Measurements from ENCODE around the gene BRAF. TPM values are rescaled to one million over a fixed set of nuclear protein-coding genes. Genes with fewer than 3 reads are reported as not detected.

BRAF gene
- total RNA-seq, 2 experiments from 2014 or later = 49.9 to 57.8 TPM

DNA sequence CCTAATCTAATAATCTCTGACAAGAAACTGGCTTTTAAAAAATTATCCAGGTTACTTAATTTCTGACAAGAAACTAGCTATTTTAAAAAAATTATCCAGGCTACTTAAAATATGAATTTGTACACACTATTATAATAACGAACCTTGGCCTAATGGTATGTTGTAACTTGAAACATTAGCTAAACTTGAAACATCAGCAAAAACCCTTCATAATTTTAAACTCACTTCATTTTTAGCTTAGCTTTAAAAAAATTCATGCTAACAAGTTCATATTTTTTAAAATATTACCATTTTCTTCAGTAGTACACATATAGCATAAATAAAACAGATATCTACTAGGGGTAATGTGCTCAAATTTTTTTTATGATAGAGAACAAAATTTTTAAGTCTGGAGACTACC lies 35.6 kb downstream of the BRAF start:
- H3K4me3 Mint-ChIP-seq = no peak overlapping the region
- peaks cover 80% of the 10 kb centered on the region for H3K4me1 Mint-ChIP-seq (ENCODE audit: low read depth)
- Histone ChIP-seq H3K27me3 (ENCODE audit: control insufficient read depth in 1 of 2, insufficient read depth in 2 of 2, low read length in 2 of 2) (no peaks in the 10 kb centered on the region), H3K9me3 (ENCODE audit: control insufficient read depth in 1 of 2, insufficient read depth in 1 of 2, low read length in 2 of 2) (no peaks in the 10 kb centered on the region), H3K4me1 (ENCODE audit: insufficient read depth, low read length) (peaks cover 6% of the 10 kb centered on the region), H3K4me3 (ENCODE audit: low read length) (no peak overlapping the region), H3K36me3 (ENCODE audit: insufficient read depth, low read length) (no peaks in the 10 kb centered on the region), H3K27ac (ENCODE audit: low read depth in 1 of 2, low read length in 2 of 2) (no peak overlapping the region)
- DNase-seq (no peak), ATAC-seq (ENCODE audit: poor library complexity) (no peak)
- H3K27me3 Mint-ChIP-seq = no peaks in the 10 kb centered on the region
- ChIA-PET POLR2A (no interaction called here), CTCF (no interaction called here)
- no peaks in the 10 kb centered on the region for H3K9me3 Mint-ChIP-seq
- intact Hi-C loops (cut with DNase I, micrococcal nuclease) = loop anchor here in 1 of 2 experiments (5.0 kb wide), 1 partner anchor 33 kb away; the partner anchor contains the start of gene BRAF
- H3K27ac Mint-ChIP-seq = no peak overlapping the region
- no peaks in the 10 kb centered on the region for H3K36me3 Mint-ChIP-seq (ENCODE audit: low read depth)
- no peak for TF ChIP-seq CTCF (IDR thresholded peaks at IDR 0.05)

DNA sequence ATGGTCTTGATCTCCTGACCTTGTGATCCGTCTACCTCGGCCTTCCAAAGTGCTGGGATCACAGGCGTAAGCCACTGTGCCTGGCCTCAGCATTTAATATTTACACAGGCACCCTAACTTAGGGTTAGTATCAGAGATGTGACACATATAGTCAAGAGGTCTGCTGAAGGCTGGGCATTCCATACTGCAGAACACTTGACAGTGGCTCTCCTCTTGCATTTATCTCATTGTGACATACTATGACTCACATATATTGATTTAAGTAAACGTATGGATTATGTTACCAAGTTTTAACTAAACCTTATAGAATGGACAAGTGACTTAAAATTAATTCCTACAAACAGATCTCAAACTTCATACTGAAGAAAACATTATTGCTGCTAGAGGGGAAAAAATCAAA lies 36.6 kb downstream of the BRAF start:
- ChIA-PET POLR2A (no interaction called here), CTCF (no interaction called here)
- Mint-ChIP-seq H3K4me1 (ENCODE audit: low read depth) (peaks cover 78% of the 10 kb centered on the region), H3K9me3 (no peaks in the 10 kb centered on the region), H3K27me3 (no peaks in the 10 kb centered on the region), H3K4me3 (no peak overlapping the region), H3K27ac (no peak overlapping the region), H3K36me3 (ENCODE audit: low read depth) (no peaks in the 10 kb centered on the region)
- Histone ChIP-seq H3K4me3 (ENCODE audit: low read length) (no peak overlapping the region), H3K27ac (ENCODE audit: low read depth in 1 of 2, low read length in 2 of 2) (no peak overlapping the region), H3K36me3 (ENCODE audit: insufficient read depth, low read length) (no peaks in the 10 kb centered on the region), H3K27me3 (ENCODE audit: control insufficient read depth in 1 of 2, insufficient read depth in 2 of 2, low read length in 2 of 2) (no peaks in the 10 kb centered on the region), H3K4me1 (ENCODE audit: insufficient read depth, low read length) (peaks cover 3% of the 10 kb centered on the region), H3K9me3 (ENCODE audit: control insufficient read depth in 1 of 2, insufficient read depth in 1 of 2, low read length in 2 of 2) (no peaks in the 10 kb centered on the region)
- no peak for ATAC-seq (ENCODE audit: poor library complexity)
- intact Hi-C loops (cut with DNase I, micrococcal nuclease) = loop anchor here in 1 of 2 experiments (5.0 kb wide), 1 partner anchor 34 kb away; the partner anchor contains the start of gene BRAF
- no peak for TF ChIP-seq CTCF (IDR thresholded peaks at IDR 0.05)
- DNase-seq = no peak

- H3K36me3 ChIP-seq (ENCODE audit: insufficient read depth, low read length) = no peaks in the 10 kb centered on the region
- DNase-seq = no peak
- H3K9me3 ChIP-seq (ENCODE audit: control insufficient read depth in 1 of 2, insufficient read depth in 1 of 2, low read length in 2 of 2) = no peaks in the 10 kb centered on the region
- Mint-ChIP-seq H3K9me3 (no peaks in the 10 kb centered on the region), H3K36me3 (ENCODE audit: low read depth) (peaks cover 3% of the 10 kb centered on the region), H3K27ac (no peak overlapping the region), H3K4me1 (ENCODE audit: low read depth) (peaks cover 72% of the 10 kb centered on the region), H3K4me3 (no peak overlapping the region), H3K27me3 (no peaks in the 10 kb centered on the region)
- no peak overlapping the region for H3K27ac ChIP-seq (ENCODE audit: low read depth in 1 of 2, low read length in 2 of 2)
- no peak for ATAC-seq (ENCODE audit: poor library complexity)
- no peak for TF ChIP-seq CTCF (IDR thresholded peaks at IDR 0.05)
- ChIA-PET CTCF (no interaction called here), POLR2A (no interaction called here)
- H3K4me3 ChIP-seq (ENCODE audit: low read length) = no peak overlapping the region
- H3K27me3 ChIP-seq (ENCODE audit: control insufficient read depth in 1 of 2, insufficient read depth in 2 of 2, low read length in 2 of 2) = no peaks in the 10 kb centered on the region
- intact Hi-C loops (cut with DNase I, micrococcal nuclease) = loop anchor here in 1 of 2 experiments (5.0 kb wide), 1 partner anchor 36 kb away; the partner anchor contains the start of gene BRAF
- peaks cover 3% of the 10 kb centered on the region for H3K4me1 ChIP-seq (ENCODE audit: insufficient read depth, low read length)
These were observed 38.9 kb downstream of the BRAF start for GRCh38 chr7:140885735-140886334.

Measured in CD4-positive, alpha-beta T cell (primary cell).